OCI-LY7 (cell line): ENCODE data around the gene ZSWIM3.

Experiments used
- EZH2phosphoT487 ChIP-seq: fragments of 200-600 bp; sonication (generic); IDR thresholded peaks from 2 replicates; pipeline ENCODE4 v1.6.1; 2018; ENCODE audit warnings: low read depth, borderline replicate concordance, mild to moderate bottlenecking, mixed run types, antibody characterized with exemption, low read length, moderate library complexity, mixed read lengths
- TF ChIP-seq, protein P1 (sequence below): fragments of 200-600 bp; sonication (generic); conservative IDR thresholded peaks from 2 replicates; pipeline ENCODE4 v1.5.1; 2014; ENCODE audit warnings: mild to moderate bottlenecking, antibody characterized with exemption, low read length, moderate library complexity, mixed read lengths

DNA sequence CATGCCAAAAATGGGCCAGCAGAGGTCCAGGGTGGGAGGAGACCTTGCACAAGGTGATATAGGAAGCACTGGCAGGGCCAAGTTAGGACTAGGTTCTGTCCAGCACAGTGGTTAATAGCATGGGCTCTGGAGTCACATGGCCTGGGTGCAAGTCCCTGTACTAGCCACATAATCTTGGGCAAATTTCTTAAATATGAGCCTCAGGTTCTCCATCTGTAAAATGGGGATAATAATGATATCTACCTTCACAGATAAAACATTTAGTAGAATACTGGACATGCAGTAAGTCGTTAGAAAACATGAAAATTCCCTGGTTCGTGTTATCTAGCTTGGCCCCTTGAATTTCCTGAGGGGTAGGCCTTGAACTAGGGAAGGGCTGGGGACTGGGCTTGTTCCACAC is 39.9 kb downstream of the ZSWIM3 start:
- no peak for TF ChIP-seq EZH2phosphoT487
- TF ChIP-seq, protein P1, sequence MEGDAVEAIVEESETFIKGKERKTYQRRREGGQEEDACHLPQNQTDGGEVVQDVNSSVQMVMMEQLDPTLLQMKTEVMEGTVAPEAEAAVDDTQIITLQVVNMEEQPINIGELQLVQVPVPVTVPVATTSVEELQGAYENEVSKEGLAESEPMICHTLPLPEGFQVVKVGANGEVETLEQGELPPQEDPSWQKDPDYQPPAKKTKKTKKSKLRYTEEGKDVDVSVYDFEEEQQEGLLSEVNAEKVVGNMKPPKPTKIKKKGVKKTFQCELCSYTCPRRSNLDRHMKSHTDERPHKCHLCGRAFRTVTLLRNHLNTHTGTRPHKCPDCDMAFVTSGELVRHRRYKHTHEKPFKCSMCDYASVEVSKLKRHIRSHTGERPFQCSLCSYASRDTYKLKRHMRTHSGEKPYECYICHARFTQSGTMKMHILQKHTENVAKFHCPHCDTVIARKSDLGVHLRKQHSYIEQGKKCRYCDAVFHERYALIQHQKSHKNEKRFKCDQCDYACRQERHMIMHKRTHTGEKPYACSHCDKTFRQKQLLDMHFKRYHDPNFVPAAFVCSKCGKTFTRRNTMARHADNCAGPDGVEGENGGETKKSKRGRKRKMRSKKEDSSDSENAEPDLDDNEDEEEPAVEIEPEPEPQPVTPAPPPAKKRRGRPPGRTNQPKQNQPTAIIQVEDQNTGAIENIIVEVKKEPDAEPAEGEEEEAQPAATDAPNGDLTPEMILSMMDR, result no peak
